ENCODE measurements around the gene PTRH1.

PTRH1 gene

GRCh38 chr9:127708952-127709587, 6.4 kb downstream of the PTRH1 start:
- TF ChIP-seq CTCF (IDR thresholded peaks at IDR 0.05; ENCODE audit: borderline replicate concordance, control extremely low read depth, extremely low read depth, insufficient read depth, missing control alignments), result no peak
- DNase-seq (ENCODE audit: low spot score), result no peak
- in situ Hi-C loops (cut with MboI; ENCODE audit: low sequenced_read_pairs, unreplicated experiment), result no loop called here

GRCh38 chr9:127707766-127708165, 7.7 kb downstream of the PTRH1 start:
- no peak for DNase-seq (ENCODE audit: low spot score)
- in situ Hi-C loops (cut with MboI; ENCODE audit: low sequenced_read_pairs, unreplicated experiment), result no loop called here

DNA sequence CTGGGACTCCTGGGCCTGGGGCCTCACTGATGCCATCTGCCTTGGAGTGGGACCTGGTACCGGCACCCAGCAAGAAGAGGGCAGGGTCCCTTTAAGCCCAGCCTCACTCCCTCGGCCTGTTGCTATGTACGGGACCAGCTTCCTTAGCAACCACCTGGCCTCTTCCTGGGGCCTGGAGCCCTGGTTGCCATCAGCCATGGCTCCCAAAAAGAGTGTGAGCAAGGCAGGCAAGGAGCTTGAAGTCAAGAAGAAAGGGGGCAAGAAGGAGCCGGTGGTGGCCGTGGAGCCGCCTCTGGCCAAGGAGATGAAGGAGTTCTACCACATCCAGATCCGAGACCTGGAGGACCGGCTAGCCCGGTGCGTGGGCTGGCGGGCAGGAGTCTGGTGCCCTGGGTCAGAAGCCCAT, 8.6 kb downstream of the PTRH1 start, which contains the start of gene CFAP157:
Gene CFAP157 (plus strand): TSS at position 153 of the 406 bp plus-strand sequence. CDS start 44 bp downstream, at position 197.
- DNase-seq (ENCODE audit: low spot score), result no peak
- in situ Hi-C loops (cut with MboI; ENCODE audit: low sequenced_read_pairs, unreplicated experiment), result no loop called here
- no peak for TF ChIP-seq CTCF (IDR thresholded peaks at IDR 0.05; ENCODE audit: borderline replicate concordance, control extremely low read depth, extremely low read depth, insufficient read depth, missing control alignments)

More at GRCh38 chr9:127707766-127708165, 7.7 kb downstream of the PTRH1 start:
- TF ChIP-seq CTCF (IDR thresholded peaks at IDR 0.05; ENCODE audit: borderline replicate concordance, control extremely low read depth, extremely low read depth, insufficient read depth, missing control alignments), result no peak

GRCh38 chr9:127705577-127706379, 9.7 kb downstream of the PTRH1 start:
- DNase-seq (ENCODE audit: low spot score), result no peak
- in situ Hi-C loops (cut with MboI; ENCODE audit: low sequenced_read_pairs, unreplicated experiment), result no loop called here
- TF ChIP-seq CTCF (IDR thresholded peaks at IDR 0.05; ENCODE audit: borderline replicate concordance, control extremely low read depth, extremely low read depth, insufficient read depth, missing control alignments), result no peak

DNA sequence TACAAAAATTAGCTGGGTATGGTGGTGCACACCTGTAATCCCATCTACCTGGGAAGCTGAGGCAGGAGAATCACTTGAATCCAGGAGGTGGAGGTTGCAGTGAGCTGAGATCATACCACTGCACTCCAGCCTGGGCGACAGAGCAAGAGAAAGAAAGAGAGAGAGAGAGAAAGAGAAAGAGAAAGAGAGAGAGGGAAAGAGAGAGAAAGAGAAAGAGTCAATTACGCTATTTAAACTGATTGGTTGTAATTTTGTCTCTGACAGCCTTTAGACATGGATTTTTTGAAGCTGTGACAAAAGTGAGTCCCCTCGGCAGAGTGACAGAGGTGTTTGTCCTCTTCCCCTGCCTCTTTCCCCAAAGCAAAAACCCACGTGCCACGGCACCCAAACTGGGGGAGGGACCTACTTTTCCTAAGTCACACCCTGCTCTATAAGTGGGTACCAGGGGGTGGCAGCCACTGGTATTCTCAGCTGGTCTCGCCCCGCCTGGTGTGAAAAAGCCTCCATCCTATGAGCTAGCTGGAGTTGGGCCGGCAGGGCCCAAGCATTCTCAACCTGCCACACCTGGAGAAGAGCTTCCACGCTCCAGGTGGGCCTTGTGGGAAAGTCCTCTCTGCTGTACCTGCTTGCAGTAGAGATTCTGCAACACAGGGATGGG, 12.0 kb downstream of the PTRH1 start:
- no peak for TF ChIP-seq CTCF (IDR thresholded peaks at IDR 0.05; ENCODE audit: borderline replicate concordance, control extremely low read depth, extremely low read depth, insufficient read depth, missing control alignments)
- in situ Hi-C loops (cut with MboI; ENCODE audit: low sequenced_read_pairs, unreplicated experiment), result no loop called here
- no peak for DNase-seq (ENCODE audit: low spot score)

- in situ Hi-C loops (cut with MboI; ENCODE audit: low sequenced_read_pairs, unreplicated experiment), result no loop called here
- no peak for DNase-seq (ENCODE audit: low spot score)
- TF ChIP-seq CTCF (IDR thresholded peaks at IDR 0.05; ENCODE audit: borderline replicate concordance, control extremely low read depth, extremely low read depth, insufficient read depth, missing control alignments), result no peak
Measured at GRCh38 chr9:127700594-127701255, 14.7 kb downstream of the PTRH1 start.
